Ureter (tissue), 1 donor: Measurements from ENCODE around the gene VSIG2. TPM values are rescaled to one million over a fixed set of nuclear protein-coding genes. Genes with fewer than 3 reads are reported as not detected.
"Not testable (repeated sequence)": the region's sequence is repeated elsewhere in the genome, so short reads cannot be mapped to it uniquely, and the experiment has no call there.

Experiments
- DNase-seq: peaks from one replicate; pipeline ENCODE4 v3.0.0-alpha.2; 2020; ENCODE audit warnings: low spot score
- total RNA-seq: library from RNA; stranded (reverse); gene quantifications from one replicate; pipeline ENCODE4 v1.2.4, GENCODE V29; 2023
- donor health status: DM: yes; HTN: yes; CAD: no.

VSIG2 gene
- total RNA-seq: 215 TPM

GRCh38 chr11:124751741-124752470, at the start of gene VSIG2:
VSIG2 (minus strand) TSS chr11:124752255; CDS start chr11:124752137, 118 bp downstream.
- DNase-seq: no peak

DNA sequence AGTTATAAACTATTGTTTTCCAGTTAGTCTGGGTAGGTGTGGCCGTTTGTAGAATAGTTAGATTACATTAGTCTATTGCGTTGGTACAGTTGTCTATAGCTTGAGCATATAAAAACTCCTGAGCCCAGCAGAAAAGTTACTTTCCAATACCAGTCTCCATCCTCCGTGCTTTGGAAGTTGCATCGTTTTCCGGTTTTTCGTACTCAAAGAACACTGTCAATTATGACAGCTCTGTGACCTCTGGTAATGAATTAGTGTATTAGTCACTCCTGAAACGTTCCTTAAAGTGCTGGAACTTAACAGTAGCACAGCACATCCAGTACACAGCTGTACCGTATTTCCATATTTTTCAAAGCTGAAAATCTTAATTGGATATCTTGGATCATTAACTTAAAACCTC, 49.0 kb upstream of the VSIG2 start:
- no peak for DNase-seq

GRCh38 chr11:124800226-124800929, 48.3 kb upstream of the VSIG2 start, which contains the start of gene MSANTD2:
MSANTD2 (minus strand) TSS chr11:124800406; CDS start chr11:124800380, 26 bp downstream.
- peak; percentile 84 for DNase-seq

- peak; percentile 48 for DNase-seq
Observed at GRCh38 chr11:124799348-124800225, 47.5 kb upstream of the VSIG2 start.

DNA sequence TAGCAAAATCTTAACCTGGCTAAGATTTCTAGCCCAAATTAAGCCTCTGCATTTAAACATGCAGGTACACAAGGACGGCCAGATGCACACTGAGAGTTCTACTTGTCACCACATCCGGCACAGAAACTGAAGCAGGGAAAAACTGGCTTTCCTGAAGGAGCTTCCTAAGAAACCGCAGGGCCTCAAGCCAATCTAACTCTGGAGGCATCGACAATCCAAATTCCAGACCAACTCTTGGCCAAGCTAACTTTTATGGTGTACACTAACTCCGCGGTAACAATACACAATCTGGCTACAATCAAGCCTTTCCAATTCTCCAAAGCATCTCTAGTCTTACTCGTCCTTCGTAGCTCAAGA, 46.9 kb upstream of the VSIG2 start:
- no peak for DNase-seq

DNA sequence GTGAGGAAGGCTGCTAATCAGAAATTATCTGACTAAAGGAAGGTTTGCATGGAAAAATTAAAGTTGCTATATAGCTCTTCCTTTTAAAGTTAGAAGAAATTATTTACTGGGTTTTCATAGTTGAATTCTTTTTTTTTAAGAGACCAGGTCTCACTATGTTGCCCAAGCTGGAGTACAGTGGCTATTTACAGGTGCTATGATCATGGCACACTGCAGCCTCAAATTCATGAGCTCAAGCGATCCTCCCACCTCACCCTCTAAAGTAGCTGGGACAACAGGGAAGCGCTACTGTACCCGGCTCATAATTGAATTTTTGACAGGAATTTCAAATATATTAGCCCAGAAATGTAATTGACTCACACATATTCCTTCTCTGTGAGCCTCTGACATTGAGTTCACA, 44.3 kb upstream of the VSIG2 start:
- DNase-seq: no peak

DNA sequence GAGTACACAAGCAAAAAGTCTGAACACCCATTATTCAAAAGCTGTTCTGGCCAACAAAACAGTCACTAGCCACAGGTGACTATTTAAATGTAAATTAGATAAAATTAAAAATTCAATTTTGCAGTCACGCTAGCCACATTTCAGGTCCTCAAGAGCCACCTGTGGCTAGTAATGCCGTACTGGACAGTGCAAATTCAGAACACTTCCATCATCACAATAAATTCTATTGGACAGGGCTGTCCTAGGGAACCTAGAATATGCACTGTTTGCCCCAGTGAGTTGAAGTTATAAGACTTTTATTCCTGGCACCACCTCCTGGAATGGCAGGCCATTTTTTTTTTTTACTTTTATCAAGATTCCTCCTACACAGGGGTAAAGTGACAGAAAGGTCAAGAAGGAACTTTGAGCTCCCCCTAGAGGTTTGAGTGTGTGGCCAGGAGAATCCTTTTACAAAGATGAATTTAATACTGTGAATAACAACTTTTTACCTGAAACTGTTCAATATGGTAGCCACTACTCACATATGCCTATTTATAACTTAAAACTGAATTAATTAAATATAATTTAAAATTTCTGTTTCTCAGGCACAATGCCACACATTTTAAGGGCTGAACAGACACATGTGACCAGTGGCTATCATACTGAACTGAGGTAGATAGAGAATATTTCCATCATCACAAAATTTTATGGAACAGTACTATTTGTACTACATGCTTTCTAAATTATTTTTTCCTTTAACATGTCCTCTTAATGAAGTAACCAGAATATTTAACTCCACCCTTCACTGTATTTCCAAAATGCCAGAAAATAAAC, 41.6 kb upstream of the VSIG2 start:
- no peak for DNase-seq

DNA sequence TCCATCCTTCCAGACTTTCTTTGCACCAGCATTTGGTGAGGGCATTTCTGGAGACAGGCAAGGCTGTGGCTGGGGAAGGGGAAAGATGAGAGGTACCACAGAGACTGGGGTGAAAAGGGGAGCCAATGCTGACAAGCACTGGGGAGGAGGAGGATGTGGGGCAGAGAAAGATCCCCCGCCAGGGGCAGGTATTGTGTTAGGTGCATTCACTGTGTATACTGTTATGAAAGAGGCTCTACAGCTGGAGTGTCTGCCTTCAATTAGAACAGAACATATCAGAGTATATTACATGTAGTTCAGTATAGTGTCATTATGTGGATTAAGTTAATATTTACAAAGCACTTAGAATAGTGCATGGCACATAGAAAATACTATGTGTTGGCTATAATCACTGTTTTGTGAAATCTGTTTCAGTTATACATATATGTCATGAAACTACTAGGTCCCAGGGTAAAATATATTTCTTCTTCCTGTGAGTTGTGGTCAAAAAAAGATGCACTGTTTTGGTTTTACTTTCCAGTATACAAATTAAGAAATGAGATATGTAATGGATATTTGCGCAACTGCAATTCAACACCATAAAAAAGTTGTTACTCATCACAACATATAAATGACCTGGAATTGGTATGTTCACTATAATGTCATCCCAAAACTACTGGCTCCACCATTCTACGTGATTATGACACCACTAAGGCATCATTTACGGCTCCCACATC, 39.7 kb upstream of the VSIG2 start:
- DNase-seq: no peak

DNA sequence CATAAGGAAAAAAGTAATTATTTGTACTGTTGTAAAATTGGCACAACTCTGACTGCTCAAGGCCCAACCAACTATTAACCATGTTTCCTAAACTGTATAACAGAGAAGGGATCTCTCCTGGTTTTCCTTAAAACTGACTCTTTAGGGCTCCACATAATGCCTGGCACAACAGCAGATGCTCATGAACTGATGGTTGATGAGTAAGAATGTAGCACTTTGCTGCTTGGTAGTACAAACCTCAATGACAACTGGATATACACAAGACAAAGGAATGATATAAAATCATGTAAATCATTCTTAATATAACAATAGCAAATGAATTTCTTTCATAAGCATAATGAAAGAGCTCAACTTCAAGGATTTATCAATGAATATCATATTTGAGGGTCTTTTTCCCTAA, 36.5 kb upstream of the VSIG2 start:
- DNase-seq: no peak

DNA sequence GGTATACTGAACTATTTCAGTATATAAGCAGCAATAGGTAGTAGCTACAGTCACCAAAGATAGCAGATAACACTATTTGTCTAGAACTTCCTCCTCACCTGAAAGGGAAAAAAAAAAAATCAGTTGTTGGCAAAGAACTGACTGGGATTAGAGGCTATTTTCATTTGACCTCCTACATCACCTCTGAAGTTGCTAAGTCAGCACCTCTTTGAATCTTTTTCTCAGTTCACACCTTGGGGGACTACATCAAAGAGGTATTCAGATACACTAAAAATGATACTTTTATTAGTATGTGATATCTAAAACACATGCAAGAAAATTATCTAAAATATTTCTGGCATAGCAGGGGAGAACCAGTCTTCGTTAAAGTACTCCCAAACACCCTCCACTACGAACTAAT, 32.0 kb upstream of the VSIG2 start:
- no peak for DNase-seq

- DNase-seq: no peak
Observed at GRCh38 chr11:124783002-124783401, 30.9 kb upstream of the VSIG2 start.

DNA sequence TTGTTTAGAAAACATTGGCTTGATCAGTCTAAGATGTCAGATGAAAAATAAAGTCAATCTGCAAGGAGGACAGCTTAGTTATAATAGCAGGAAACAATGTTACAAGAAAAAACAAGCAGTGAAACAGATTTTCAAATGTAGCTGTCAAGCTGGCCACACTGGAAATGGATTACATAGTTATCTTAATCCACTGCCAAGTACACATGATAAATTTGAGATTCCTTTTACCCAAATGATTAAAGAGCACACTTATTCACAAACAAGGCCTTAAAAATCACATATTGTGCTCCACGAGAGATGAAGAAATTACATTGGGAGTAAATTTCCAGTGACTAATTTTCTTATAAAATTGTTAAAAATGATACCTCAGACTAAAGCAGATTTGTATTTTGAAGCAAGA, 27.5 kb upstream of the VSIG2 start:
- DNase-seq: no peak

GRCh38 chr11:124778281-124778680, 26.2 kb upstream of the VSIG2 start:
- DNase-seq: no peak

DNA sequence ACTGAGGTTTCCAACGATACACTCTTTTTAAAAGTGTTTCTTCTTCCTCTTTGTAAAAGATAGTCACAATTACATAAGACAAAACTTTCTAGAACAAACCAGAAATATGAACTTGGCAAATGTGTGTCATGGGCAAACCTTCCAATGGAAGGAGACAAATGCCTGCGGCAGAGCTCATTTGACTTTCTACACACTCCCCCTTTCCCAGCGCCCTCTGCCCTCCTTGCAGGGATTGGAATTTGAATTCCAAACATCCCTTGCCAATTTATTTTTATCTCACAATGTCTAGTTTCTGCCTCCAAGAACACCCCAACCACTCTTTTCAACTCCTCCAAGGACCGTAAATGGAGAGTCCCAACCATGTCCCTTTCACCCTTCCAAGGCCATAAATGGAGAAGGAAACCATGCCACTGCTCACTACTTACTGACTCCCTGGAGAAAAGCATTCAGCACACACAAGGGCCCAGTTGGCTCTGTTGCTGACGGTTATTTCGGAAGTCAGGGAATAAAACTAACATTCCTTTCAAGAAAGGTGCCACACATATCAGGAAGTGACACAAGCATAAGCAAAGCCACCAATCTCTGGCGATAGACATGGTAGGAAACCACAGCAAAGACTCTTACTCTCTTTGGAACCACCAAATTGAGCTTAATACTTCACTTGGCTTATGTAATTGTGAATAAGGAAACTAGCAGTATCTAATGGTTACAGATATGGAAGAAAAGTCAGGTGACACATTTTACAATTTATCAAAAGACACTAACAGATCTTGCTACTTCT, 25.0 kb upstream of the VSIG2 start:
- no peak for DNase-seq

DNA sequence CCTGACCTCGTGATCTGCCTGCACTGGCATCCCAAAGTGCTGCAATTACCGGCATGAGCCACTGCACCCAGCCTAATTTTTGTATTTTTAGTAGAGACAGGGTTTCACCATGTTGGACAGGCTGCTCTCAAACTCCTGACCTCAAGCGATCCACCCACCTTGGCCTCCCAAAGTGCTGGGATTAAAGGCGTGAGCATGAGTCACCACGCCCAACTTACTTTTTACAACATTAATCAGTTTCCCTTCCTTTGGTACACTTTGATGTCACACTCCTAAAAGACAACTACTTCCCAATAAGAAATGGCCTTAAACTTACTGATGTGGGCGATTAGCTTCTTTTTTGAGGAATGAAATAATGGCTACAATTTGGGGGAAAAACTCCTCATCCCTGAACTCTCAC, 18.9 kb upstream of the VSIG2 start:
- not testable (repeated sequence) for DNase-seq

- no peak for DNase-seq
Observed at GRCh38 chr11:124769806-124770774, 18.0 kb upstream of the VSIG2 start.

GRCh38 chr11:124768914-124769313, 16.9 kb upstream of the VSIG2 start:
- no peak for DNase-seq

- no peak for DNase-seq
Observed at GRCh38 chr11:124766156-124766555, 14.1 kb upstream of the VSIG2 start.
